GM12872 (cell line): ENCODE data around the gene STAMBP.

Experiments used
- TF ChIP-seq, protein P1 (sequence below): IDR thresholded peaks from 3 replicates; pipeline ENCODE4 v1.5.1; 2011; ENCODE audit warnings: low read depth, mild to moderate bottlenecking, low read length, moderate library complexity; ENCODE audit not compliant: insufficient read depth

Gene STAMBP

DNA sequence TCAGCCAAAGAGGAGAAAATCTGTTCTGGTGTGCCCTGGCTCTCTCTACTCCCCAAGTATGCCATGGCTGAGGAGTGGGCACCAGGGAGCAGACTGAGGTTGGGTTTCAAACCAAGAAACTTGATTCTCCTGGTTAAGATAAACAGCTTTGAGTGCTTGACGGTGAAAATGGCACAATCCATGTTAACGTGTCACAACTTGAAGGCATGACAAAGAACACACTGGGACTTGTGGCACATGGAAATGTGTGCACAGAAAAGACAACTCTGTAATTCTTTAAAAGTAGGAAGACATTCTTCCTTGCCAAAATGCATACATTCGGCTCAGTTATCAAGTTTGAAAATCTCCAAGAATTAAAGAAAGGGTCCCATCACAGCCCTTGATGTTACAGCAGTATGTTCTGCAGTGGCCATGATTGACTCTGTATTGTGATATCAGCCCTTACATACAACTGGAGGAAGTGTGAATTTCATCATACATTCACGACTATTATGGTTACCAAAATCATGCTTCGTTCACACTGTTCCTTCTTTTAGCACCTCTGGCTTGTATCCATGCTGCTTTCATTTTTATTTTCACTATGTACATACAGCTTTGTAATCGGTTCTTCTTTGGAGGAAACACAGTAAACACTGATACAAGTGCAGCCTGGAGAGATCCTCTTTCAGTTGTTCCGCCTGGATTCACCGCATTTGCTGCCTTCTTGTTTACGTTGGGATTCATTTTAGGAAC, 48.5 kb downstream of the STAMBP start:
- TF ChIP-seq, protein P1, sequence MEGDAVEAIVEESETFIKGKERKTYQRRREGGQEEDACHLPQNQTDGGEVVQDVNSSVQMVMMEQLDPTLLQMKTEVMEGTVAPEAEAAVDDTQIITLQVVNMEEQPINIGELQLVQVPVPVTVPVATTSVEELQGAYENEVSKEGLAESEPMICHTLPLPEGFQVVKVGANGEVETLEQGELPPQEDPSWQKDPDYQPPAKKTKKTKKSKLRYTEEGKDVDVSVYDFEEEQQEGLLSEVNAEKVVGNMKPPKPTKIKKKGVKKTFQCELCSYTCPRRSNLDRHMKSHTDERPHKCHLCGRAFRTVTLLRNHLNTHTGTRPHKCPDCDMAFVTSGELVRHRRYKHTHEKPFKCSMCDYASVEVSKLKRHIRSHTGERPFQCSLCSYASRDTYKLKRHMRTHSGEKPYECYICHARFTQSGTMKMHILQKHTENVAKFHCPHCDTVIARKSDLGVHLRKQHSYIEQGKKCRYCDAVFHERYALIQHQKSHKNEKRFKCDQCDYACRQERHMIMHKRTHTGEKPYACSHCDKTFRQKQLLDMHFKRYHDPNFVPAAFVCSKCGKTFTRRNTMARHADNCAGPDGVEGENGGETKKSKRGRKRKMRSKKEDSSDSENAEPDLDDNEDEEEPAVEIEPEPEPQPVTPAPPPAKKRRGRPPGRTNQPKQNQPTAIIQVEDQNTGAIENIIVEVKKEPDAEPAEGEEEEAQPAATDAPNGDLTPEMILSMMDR: no peak

- TF ChIP-seq, protein P1: no peak
Observed at GRCh38 chr2:73885406-73885805, 56.6 kb downstream of the STAMBP start.

GRCh38 chr2:73886357-73886756, 57.6 kb downstream of the STAMBP start:
- TF ChIP-seq, protein P1: no peak

DNA sequence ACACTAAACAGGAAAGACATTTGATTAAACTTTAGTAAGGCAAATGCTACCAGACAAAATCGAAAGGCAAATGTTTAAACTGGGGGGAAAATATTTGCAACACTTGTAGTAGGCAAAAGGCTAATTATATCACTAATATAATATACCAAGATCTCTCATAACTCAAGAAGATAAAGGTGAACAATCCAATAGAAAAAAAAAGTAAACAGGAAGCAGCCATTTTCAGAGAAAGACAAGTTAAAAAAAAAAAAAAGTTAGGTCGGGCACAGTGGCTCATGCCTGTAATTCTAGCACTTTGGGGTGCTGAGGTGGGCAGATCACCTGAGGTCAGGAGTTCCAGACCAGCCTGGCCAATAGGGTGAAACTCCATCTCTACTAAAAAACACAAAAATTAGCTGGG, 59.6 kb downstream of the STAMBP start:
- TF ChIP-seq, protein P1: no peak

GRCh38 chr2:73889206-73889605, 60.4 kb downstream of the STAMBP start:
- TF ChIP-seq, protein P1: no peak

GRCh38 chr2:73890301-73891092, 61.7 kb downstream of the STAMBP start:
- TF ChIP-seq, protein P1: no peak

GRCh38 chr2:73891276-73891901, 62.6 kb downstream of the STAMBP start:
- TF ChIP-seq, protein P1: no peak
